Gastrocnemius medialis (tissue), 4 donors: Measurements from ENCODE around the gene IL23A. TPM values are rescaled to one million over a fixed set of nuclear protein-coding genes. Genes with fewer than 3 reads are reported as not detected.
A peak's percentile ranks its signal among the peaks of the same experiment; 100 is the strongest.

Experiments used
- ATAC-seq, 2 donors: fragments of 150-250 bp; one replicate each; pipeline ENCODE4 v1.9.1; 2016
- DNase-seq, 2 donors: peaks; one replicate each; pipeline ENCODE4 v3.0.0-alpha.2; 2019
- H3K27ac ChIP-seq, 4 donors: fragments of 200-600 bp; sonication (generic); 1 replicate in 1 of 4; 2 replicates in 3 of 4; pipeline ENCODE4 v1.5.1; 2016 to 2018; ENCODE audit warnings: mild to moderate bottlenecking in 2 of 4, moderate library complexity in 1 of 4
- H3K27me3 ChIP-seq, 3 donors: fragments of 200-600 bp; sonication (generic) in 2 of 3; 1 replicate in 1 of 3; 2 replicates in 2 of 3; pipeline versions ENCODE4 v1.5.1 to v1.6.0; 2016 to 2019; ENCODE audit warnings: mild to moderate bottlenecking in 1 of 3, moderate library complexity in 1 of 3
- H3K36me3 ChIP-seq, 2 donors: fragments of 200-600 bp; sonication (generic) in 1 of 2; one replicate each; pipeline ENCODE4 v1.5.1; 2017 to 2018
- H3K4me1 ChIP-seq, 2 donors: fragments of 200-600 bp; sonication (generic) in 1 of 2; one replicate each; pipeline ENCODE4 v1.5.1; 2016 to 2017; ENCODE audit warnings: mild to moderate bottlenecking in 2 of 2
- H3K4me3 ChIP-seq, 4 donors: fragments of 200-600 bp; sonication (generic) in 3 of 4; 1 replicate in 1 of 4; 2 replicates in 3 of 4; pipeline ENCODE4 v1.5.1; 2016 to 2019; ENCODE audit warnings: mild to moderate bottlenecking in 2 of 4
- H3K9me3 ChIP-seq, 3 donors: fragments of 200-600 bp; sonication (generic) in 2 of 3; 1 replicate in 1 of 3; 2 replicates in 2 of 3; pipeline ENCODE4 v1.5.1; 2016 to 2019
- POLR2A ChIP-seq, 2 donors: fragments of 450-650 bp; IDR thresholded peaks; one replicate each; pipeline ENCODE4 v1.6.1; 2017; ENCODE audit warnings: antibody characterized with exemption in 2 of 2, mild to moderate bottlenecking in 2 of 2, moderate library complexity in 2 of 2
- in situ Hi-C, 4 donors: fragments of 200-750 bp; cut with MboI; loops; one replicate each; pipeline versions ENCODE4 v1.15.0 to v1.8.0; 2017; ENCODE audit warnings: low sequenced_read_pairs in 4 of 4
- intact Hi-C: fragments of 100-400 bp; cut with DNase I; formaldehyde crosslinking; loops from one replicate; pipeline ENCODE4 v1.15.1; 2023; ENCODE audit warnings: low total_unique reads
- total RNA-seq, 4 donors: library from RNA; depleted of rRNA; stranded (reverse); fragments of >200 nt; gene quantifications; one replicate each; pipeline versions ENCODE4 v1.1.0 to v1.2.3, GENCODE V29; 2016
- TF ChIP-seq, protein P1 (sequence below), 5 experiments: fragments of 450-650 bp in 3 of 5; fragments of 200-600 bp in 2 of 5; sonication (generic) in 2 of 5; IDR thresholded peaks in 4 of 5; conservative IDR thresholded peaks in 1 of 5; 1 replicate in 4 of 5; 2 replicates in 1 of 5; pipeline ENCODE4 v1.5.1; 2016 to 2019; ENCODE audit warnings: antibody characterized with exemption in 5 of 5, mild to moderate bottlenecking in 3 of 5, moderate library complexity in 3 of 5

IL23A gene
- total RNA-seq, 4 donors from 2014 or later: not detected

- in situ Hi-C loops (no loop called here), intact Hi-C loops (no loop called here)
- H3K4me1 ChIP-seq: peaks cover 27 to 30% of the 10 kb centered on the region in 2 donors
- no peak for ATAC-seq
- no peaks in the 10 kb centered on the region for H3K9me3 ChIP-seq
- peak overlapping the region in 1 of 4 donors; percentile 97 for H3K27ac ChIP-seq
- H3K36me3 ChIP-seq: peaks cover 0 to 27% of the 10 kb centered on the region in 2 donors
- no peaks in the 10 kb centered on the region for H3K27me3 ChIP-seq
- TF ChIP-seq, protein P1, sequence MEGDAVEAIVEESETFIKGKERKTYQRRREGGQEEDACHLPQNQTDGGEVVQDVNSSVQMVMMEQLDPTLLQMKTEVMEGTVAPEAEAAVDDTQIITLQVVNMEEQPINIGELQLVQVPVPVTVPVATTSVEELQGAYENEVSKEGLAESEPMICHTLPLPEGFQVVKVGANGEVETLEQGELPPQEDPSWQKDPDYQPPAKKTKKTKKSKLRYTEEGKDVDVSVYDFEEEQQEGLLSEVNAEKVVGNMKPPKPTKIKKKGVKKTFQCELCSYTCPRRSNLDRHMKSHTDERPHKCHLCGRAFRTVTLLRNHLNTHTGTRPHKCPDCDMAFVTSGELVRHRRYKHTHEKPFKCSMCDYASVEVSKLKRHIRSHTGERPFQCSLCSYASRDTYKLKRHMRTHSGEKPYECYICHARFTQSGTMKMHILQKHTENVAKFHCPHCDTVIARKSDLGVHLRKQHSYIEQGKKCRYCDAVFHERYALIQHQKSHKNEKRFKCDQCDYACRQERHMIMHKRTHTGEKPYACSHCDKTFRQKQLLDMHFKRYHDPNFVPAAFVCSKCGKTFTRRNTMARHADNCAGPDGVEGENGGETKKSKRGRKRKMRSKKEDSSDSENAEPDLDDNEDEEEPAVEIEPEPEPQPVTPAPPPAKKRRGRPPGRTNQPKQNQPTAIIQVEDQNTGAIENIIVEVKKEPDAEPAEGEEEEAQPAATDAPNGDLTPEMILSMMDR (IDR thresholded peaks at IDR 0.05 in 4 of 5, conservative IDR thresholded peaks at IDR 0.05 in 1 of 5): no peak
- no peak for TF ChIP-seq POLR2A (IDR thresholded peaks at IDR 0.05)
- H3K4me3 ChIP-seq: no peak overlapping the region
- DNase-seq: no peak
These were observed 34.4 kb upstream of the IL23A start for GRCh38 chr12:56304276-56304675.

GRCh38 chr12:56304872-56305590 lies 33.7 kb upstream of the IL23A start:
- H3K4me3 ChIP-seq: no peak overlapping the region
- TF ChIP-seq POLR2A (IDR thresholded peaks at IDR 0.05): no peak
- TF ChIP-seq, protein P1 (IDR thresholded peaks at IDR 0.05 in 4 of 5, conservative IDR thresholded peaks at IDR 0.05 in 1 of 5): no peak
- in situ Hi-C loops (no loop called here), intact Hi-C loops (no loop called here)
- no peaks in the 10 kb centered on the region for H3K27me3 ChIP-seq
- peaks cover 0 to 34% of the 10 kb centered on the region in 2 donors for H3K36me3 ChIP-seq
- DNase-seq (no peak), ATAC-seq (no peak)
- no peaks in the 10 kb centered on the region for H3K9me3 ChIP-seq
- peaks cover 26 to 27% of the 10 kb centered on the region in 2 donors for H3K4me1 ChIP-seq
- peak overlapping the region in 1 of 4 donors; percentile 97 for H3K27ac ChIP-seq

GRCh38 chr12:56307221-56307965 lies 31.3 kb upstream of the IL23A start:
- H3K4me3 ChIP-seq: no peak overlapping the region
- H3K4me1 ChIP-seq: peaks cover 8 to 9% of the 10 kb centered on the region in 2 donors
- in situ Hi-C loops: no loop called here
- DNase-seq: no peak
- H3K9me3 ChIP-seq: no peaks in the 10 kb centered on the region
- H3K27ac ChIP-seq: no peak overlapping the region
- peaks cover 0 to 50% of the 10 kb centered on the region in 2 donors for H3K36me3 ChIP-seq
- intact Hi-C loops: no loop called here
- TF ChIP-seq, protein P1 (IDR thresholded peaks at IDR 0.05 in 4 of 5, conservative IDR thresholded peaks at IDR 0.05 in 1 of 5): no peak
- no peak for TF ChIP-seq POLR2A (IDR thresholded peaks at IDR 0.05)
- ATAC-seq: no peak
- no peaks in the 10 kb centered on the region for H3K27me3 ChIP-seq

- no peaks in the 10 kb centered on the region for H3K27me3 ChIP-seq
- peaks cover 0 to 57% of the 10 kb centered on the region in 2 donors for H3K36me3 ChIP-seq
- no peak overlapping the region for H3K4me3 ChIP-seq
- no peaks in the 10 kb centered on the region for H3K4me1 ChIP-seq
- in situ Hi-C loops: no loop called here
- intact Hi-C loops: no loop called here
- no peak overlapping the region for H3K27ac ChIP-seq
- DNase-seq (no peak), ATAC-seq (no peak)
- H3K9me3 ChIP-seq: no peaks in the 10 kb centered on the region
- TF ChIP-seq POLR2A (IDR thresholded peaks at IDR 0.05): no peak
- TF ChIP-seq, protein P1 (IDR thresholded peaks at IDR 0.05 in 4 of 5, conservative IDR thresholded peaks at IDR 0.05 in 1 of 5): no peak
These were observed 30.0 kb upstream of the IL23A start for GRCh38 chr12:56308714-56309113.
